GM12878 (cell line): ENCODE data around the gene PXDC1.

ENCODE experiments used
- BCL11A ChIP-seq: IDR thresholded peaks from 2 replicates; pipeline ENCODE4 v1.6.1; 2011; ENCODE audit warnings: low read depth, low read length
- CHD1 ChIP-seq: IDR thresholded peaks from 2 replicates; pipeline ENCODE4 v1.6.1; 2012; ENCODE audit warnings: low read depth, low read length, improper control_type of control experiment
- CHD4 ChIP-seq: fragments of 200-600 bp; sonication (generic); IDR thresholded peaks from 2 replicates; pipeline ENCODE4 v1.6.1; 2016; ENCODE audit warnings: mild to moderate bottlenecking
- NFYB ChIP-seq: IDR thresholded peaks from 2 replicates; pipeline ENCODE4 v1.6.1; 2011; ENCODE audit warnings: low read depth, mild to moderate bottlenecking, low read length, improper control_type of control experiment, moderate library complexity; ENCODE audit not compliant: insufficient read depth
- POLR2AphosphoS5 ChIP-seq: IDR thresholded peaks from 2 replicates; pipeline ENCODE4 v1.6.1; 2011; ENCODE audit warnings: mild to moderate bottlenecking, low read length, inconsistent platforms
- RAD21 ChIP-seq: IDR thresholded peaks from 2 replicates; pipeline ENCODE4 v1.6.1; 2011; ENCODE audit warnings: mild to moderate bottlenecking, low read depth, low read length, moderate library complexity; ENCODE audit not compliant: insufficient read depth
- SREBF2 ChIP-seq: IDR thresholded peaks from 2 replicates; pipeline ENCODE4 v1.6.1; 2012; ENCODE audit warnings: mild to moderate bottlenecking, low read length
- ZZZ3 ChIP-seq: IDR thresholded peaks from 2 replicates; pipeline ENCODE4 v1.6.1; 2011; ENCODE audit warnings: low read depth; ENCODE audit not compliant: control insufficient read depth, insufficient read length
- TF ChIP-seq, protein P1 (sequence below), 3 experiments: IDR thresholded peaks in 2 of 3; conservative IDR thresholded peaks in 1 of 3; 2 replicates each; pipeline ENCODE4 v1.5.1; 2011; ENCODE audit warnings: low read depth in 3 of 3, low read length in 3 of 3, mild to moderate bottlenecking in 3 of 3, control low read depth in 2 of 3, moderate library complexity in 2 of 3, inconsistent platforms in 1 of 3, mixed read lengths in 1 of 3; ENCODE audit not compliant: control insufficient read depth in 2 of 3, insufficient read depth in 1 of 3; ENCODE audit errors: extremely low read depth in 1 of 3

DNA sequence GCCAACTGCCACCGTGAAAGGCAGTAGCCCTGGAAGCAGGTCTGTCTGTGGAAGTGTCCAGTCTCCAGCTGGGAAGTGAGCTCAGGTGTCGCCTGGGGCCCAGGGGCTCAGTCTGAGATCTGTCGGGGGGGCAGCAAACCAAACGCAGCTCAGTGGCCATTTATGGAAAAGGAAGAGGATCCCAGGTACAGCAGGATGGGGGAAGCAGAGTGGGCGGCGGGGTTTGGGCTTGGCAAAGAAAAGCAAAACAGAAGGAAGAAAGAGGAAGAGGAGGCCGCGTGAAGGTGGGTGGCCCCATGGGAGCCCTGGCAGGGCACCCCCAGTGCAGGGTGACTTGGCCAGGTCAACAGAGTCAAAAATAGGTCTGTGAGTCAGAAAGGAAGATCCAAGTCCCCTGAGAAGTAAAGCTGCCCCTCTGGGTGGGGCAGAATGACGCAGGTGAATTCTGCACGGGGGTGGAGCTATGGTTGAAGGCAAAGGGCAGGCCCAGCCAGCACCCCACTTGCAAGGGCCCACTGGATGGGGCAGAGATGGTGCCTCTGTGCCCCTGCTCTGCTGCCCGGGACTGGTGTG, 5.3 kb downstream of the PXDC1 start:
- no peak for TF ChIP-seq POLR2AphosphoS5
- no peak for TF ChIP-seq CHD1
- TF ChIP-seq, protein P1, sequence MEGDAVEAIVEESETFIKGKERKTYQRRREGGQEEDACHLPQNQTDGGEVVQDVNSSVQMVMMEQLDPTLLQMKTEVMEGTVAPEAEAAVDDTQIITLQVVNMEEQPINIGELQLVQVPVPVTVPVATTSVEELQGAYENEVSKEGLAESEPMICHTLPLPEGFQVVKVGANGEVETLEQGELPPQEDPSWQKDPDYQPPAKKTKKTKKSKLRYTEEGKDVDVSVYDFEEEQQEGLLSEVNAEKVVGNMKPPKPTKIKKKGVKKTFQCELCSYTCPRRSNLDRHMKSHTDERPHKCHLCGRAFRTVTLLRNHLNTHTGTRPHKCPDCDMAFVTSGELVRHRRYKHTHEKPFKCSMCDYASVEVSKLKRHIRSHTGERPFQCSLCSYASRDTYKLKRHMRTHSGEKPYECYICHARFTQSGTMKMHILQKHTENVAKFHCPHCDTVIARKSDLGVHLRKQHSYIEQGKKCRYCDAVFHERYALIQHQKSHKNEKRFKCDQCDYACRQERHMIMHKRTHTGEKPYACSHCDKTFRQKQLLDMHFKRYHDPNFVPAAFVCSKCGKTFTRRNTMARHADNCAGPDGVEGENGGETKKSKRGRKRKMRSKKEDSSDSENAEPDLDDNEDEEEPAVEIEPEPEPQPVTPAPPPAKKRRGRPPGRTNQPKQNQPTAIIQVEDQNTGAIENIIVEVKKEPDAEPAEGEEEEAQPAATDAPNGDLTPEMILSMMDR (IDR thresholded peaks at IDR 0.05 in 2 of 3, conservative IDR thresholded peaks at IDR 0.05 in 1 of 3; ENCODE audit: control insufficient read depth in 2 of 3, extremely low read depth in 1 of 3, insufficient read depth in 1 of 3, low read depth in 3 of 3, low read length in 3 of 3), result no peak
- TF ChIP-seq RAD21, result no peak
- no peak for TF ChIP-seq ZZZ3
- TF ChIP-seq BCL11A, result peak; percentile 69
- TF ChIP-seq NFYB, result no peak
- TF ChIP-seq CHD4, result no peak
- TF ChIP-seq SREBF2, result no peak
